Ramos (cell line): Measurements from ENCODE around the gene TUBB6.

Source experiments
- in situ Hi-C: fragments of 300-500 bp; cut with MboI; formaldehyde crosslinking; loops from one replicate; pipeline ENCODE4 v1.14.3; 2022; ENCODE audit warnings: low sequenced_read_pairs; ENCODE audit not compliant: unreplicated experiment

The TUBB6 gene

DNA sequence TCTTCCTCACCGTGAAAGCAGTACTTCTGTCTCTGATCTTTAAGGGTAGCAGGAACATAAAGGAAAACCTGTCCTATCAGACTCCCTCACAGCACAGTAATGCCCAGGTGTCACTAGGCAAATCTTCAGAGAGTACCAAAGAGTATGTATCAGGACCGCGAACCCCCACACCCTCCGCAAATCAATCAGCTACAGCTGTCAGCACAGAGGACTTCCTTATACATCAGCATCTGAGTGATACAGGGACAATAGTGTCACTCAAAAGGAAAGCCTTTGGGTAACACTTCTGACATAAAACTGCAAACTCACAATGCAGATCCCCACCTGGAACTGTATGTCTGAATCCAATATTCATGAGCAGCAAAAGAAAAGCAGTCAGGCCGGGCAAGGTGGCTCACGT, 66.4 kb downstream of the TUBB6 start:
- in situ Hi-C loops: no loop called here
